NK-92 (cell line): ENCODE data around the gene SAMD1.

Experiments used
- DNase-seq: peaks from one replicate; lab custom pipeline; 2025; ENCODE audit not compliant: unreplicated experiment; lab: John Stamatoyannopoulos, UW

Gene SAMD1

DNA sequence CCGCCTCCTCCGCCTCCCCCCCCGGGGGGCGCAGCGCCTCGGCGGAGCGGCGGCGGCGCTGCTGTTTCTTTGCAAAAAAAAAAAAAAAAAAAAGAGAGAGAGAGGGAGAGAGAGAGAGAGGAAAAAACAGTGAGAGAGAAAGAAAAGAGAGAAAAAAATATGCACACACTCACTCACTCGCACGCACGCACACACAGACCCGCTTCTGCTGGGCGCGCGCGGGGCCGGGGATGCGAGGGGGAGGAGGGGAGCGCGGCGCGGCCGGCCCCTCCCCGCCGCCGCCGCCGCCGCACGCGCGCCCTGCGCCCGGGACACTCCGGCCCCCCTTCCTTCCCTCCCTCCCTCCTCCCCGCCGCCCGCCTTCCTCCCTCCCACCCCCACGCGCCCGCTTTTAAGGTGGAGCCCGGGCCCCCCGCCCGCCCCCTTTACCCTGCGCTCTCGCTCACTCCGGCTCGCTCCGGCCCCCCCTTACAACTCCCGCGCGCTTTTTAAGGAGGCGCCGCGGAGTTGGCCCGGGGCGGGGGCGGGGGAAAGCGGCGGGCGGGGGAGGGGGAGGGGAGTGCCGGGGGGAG is at the start of gene SAMD1:
Gene SAMD1, minus strand, starts transcription at position 243 of the 572 bp plus-strand sequence.
- DNase-seq, result peak; percentile 25

DNA sequence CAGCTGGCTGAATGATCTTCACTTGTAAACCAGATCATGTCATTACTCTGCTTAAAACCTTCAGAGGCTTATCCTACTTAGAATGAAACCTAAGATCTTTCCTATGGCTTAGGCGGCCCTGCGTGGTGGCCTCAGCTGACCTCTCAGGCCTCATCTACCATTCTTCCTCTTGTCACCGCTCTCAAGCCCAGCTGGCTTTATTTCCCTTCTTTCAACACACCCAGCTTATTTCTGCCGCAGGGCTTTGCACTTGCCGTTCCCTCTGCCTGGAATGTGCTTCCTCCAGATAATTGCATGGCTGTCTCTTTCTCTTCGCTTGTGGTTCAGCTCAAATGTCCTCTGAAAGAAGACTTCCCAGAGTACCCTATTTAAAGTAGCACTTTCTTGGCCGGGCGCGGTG is 49.4 kb upstream of the SAMD1 start:
- DNase-seq, result no peak

DNA sequence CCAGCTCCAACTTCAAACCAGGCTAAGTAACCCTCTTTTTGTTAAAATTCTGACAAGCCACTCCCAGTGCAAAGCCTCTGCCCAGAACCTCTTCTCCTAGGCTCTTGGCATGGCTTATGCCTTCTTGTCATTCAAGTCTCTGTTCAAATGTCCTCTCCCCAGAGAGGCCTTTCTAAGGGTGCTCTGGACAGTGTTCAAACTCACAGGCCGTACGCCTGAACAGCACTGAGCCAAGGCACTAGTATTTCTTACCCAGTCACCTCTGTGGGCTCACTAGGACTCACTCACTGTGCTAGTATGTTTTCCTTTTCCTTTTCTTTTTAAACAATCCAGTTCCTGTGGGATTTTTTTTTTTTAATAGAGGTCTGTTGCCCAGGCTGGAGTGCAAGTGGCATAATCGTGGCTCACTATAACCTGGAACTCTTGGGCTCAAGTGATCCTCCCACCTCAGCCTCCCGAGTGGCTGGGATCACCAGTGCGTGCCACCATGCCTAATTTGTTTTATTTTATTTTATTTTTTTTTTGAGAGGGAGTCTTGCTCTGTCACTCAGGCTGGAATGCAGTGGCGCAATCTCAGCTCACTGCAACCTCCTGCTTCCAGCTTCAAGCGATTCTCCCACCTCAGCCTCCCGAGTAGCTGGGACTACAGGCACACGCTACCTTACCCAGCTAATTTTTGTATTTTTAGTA is 48.2 kb upstream of the SAMD1 start:
- DNase-seq, result no peak

DNA sequence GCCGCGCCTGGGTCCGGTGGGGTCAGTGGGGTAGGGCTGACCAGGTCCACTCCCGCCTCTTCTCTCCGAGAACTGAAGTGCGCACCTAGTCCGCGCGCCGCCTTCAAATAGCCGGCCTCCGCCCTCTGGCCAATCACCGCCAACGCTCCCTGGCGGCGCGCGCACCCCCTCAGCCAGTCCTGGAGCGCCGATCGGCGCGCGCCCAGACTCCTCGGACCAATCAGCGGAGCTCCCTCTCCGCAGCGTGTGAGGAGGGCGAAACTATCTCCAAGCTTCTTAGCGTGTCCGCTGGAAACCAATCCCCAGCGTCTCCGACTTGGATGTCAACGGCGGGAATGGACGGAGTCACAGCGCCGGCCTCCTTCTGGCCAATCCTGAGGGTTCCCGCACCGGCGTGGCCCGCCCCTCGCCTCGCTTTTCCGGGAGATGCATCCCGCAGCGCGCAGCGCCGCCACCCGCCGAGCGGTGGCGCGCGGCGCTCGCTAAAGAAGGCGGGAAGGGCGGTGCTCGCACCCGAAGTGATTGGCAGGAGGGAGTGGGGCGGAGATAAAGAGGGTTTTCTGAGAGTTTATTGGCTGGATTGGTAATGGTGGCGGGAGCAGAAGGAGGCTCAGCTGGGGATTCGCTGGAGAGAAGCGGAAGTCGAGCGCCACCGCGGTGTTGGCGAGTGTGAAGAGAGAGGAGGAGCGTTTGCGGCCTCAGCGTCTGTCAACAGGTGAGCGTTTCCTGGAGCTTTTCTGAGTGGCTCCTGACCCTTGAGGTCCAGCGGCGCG is 46.1 kb upstream of the SAMD1 start, which contains the start of gene ASF1B:
Gene ASF1B, minus strand, starts transcription at position 81 of the 773 bp plus-strand sequence. CDS start 133 bp downstream, outside the sequence.
- DNase-seq, result peak; percentile 99

DNA sequence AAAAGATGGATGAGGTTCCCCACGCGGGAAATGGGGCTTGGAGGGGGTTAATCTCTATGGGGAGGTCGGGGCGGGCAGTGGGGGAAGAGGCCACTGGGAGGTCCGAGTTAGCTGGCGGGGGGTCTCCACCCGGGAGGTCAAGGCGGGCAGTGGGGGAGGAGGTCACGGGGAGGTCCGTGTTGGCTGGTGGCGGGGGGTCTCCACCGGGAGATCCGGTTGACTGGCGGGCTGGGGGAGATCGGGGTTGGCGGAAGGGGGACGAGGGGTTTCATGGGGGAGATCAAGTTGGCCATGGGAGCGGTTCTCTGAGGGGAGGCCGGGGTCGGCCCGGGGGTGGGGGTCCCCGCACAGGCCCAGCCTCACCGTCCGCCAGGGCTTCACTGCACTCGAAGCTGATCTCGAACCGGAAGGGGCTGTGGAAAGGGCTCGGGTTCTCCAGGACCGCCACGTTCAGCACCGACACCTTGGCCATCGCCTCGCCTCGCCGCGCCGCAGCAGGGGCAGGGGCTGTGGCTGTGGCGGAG is 45.5 kb upstream of the SAMD1 start:
- no peak for DNase-seq

DNA sequence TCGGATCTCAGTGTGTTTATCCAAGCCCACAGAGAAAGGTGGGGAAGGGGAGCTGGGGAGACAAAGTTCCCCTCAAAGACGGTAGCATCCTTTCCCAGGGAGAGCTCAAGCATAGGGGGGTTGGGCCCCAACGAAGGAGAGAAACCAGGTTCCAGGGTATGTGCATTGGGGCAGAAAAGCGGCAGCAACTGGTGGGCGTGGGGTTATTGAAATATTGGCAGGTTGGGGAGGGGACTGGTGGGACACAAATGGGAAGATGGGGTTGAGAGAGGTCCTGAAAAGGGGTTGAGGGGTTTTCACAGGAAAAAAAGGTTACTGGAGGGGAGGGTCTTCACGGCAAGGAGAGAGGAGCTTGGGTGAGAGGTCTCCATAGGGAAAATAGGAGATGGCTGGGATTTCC is 44.8 kb upstream of the SAMD1 start:
- no peak for DNase-seq

DNA sequence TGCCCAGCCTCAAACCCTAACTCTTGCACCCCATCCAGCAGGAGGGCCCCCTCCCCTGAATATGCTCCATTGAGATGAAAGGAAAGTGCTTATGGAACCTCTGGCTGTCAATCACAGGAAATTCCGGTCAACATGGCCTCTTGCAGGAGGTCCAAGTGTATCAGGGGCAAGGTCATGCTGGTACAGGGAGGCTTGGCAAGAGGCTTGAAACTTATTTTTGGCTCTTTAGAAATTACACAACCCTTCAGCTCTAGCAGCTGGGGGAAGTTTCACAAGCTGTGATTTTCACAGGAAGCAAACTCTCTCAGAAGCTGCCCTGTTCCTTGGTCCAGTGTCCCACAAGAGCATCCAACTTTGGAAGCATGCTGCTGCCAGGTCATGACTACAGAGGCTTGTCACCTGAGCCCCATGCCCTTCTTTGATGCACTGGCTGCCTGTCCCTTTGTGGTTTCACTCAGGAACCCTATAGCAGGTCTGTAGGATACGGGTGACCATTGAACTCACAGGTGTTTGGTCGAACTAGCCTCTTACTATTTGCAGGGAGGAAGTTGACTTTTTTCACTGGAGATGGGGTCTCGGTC is 37.5 kb upstream of the SAMD1 start:
- DNase-seq, result no peak

DNA sequence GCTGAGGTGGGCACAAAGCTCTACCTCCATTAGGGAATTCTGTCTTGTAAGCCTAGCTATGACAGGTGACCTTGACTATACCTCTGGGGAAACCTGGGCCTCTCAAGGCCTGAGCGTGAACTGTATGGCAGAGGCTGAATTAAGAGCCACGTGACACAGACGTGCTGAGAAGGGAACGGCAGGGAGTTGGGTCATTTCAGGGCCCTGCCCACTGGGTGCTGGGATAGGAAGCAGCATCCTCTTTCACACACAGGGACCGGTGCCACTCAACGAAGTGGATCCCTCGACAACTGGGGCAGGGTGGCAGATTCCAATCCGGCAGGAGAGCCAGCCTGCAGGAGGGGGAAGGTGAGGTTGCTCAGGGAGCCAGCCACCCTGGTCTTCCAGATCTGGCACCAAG is 36.6 kb upstream of the SAMD1 start:
- no peak for DNase-seq

DNA sequence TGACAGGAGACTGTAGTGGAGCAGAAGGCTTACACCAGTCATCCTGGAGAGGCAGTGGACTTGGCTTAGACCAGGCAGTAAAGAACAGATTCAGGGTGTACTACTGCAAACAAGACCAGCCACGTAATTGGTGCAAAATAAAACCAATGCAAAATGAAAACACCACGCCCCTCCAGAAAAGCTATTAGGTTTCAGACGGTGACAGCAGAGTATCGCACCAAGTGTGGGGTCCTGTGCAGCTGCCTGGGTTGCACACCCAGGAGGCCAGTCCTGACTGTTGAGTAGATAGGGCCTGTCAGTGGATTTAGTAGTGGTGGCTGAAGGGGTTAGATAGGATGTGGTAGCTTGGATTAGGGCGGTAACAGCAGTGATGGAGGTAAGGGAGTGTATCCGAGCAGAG is 32.4 kb upstream of the SAMD1 start:
- no peak for DNase-seq

DNA sequence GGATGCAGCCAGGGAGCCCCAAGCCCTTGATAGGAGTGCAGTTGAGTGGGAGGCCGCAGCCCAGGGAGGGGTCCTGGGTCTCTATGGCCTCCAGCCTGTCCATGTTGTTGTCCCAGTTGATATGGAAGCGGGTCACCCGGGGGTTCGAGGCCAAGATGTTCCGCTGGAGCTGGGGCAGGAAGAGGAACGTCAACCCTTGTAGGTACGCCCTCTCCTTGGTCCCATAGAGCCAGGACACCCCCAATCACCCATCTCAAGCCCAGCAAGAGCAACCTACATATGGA is 29.9 kb upstream of the SAMD1 start:
- no peak for DNase-seq

DNA sequence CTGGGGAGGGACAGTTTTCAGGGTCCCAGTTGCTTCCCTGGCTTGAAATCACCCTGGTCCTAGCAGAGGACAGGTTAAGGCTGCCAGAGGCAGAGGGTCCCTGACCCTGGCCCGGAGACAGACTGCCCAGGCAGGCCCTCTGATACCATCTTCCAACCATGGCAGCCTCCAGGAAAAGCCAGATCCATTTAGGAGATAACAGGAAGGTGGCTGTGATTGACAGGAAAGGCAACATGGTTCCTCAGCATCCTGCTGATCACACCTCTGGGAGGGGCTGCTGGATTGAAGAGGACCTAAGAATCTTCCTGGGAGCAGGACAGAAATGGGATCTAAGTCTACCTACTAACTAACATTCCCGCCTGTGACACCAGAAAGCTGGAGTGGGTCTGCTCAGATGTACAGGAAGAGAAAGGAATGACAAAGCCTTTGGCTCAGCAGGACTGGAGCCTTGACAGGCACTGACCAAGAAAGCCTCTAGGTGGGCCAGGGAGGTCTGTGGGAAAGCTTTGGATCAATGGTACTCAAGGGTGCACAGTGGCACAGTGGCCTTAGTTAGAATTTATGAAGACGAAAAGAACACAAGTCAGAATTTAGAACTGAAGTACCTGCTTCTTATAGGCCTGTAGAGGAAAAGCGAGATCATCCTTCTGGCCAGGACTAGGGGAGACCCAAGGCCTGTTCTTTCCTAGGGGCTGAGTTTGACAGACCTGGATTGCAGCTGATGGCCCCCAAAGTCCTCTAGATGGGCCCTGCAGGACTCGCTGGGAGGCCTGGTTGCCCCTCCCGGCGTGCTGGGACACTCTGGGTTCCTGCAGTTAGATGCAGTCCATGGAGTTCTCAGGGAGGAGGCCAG is 29.3 kb upstream of the SAMD1 start:
- no peak for DNase-seq

DNA sequence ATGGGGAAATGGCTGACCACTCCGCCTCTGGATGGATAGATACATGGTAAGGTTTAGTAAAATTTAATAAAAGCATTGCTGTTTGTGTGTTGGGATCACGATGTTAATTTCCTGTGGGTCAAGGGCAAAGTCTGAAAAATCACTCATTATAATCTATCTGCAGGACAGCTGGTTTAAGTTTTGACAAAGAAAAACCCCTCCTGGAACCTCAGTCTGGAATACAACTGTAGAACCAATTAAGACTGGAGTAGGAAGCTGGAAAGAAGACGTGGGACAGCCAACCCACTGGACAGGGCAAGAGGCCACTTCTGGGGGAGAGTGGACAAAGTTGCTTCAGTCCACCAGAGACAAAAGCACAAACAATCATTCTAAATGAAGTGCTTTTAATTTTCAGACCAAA is 28.6 kb upstream of the SAMD1 start:
- DNase-seq, result no peak

DNA sequence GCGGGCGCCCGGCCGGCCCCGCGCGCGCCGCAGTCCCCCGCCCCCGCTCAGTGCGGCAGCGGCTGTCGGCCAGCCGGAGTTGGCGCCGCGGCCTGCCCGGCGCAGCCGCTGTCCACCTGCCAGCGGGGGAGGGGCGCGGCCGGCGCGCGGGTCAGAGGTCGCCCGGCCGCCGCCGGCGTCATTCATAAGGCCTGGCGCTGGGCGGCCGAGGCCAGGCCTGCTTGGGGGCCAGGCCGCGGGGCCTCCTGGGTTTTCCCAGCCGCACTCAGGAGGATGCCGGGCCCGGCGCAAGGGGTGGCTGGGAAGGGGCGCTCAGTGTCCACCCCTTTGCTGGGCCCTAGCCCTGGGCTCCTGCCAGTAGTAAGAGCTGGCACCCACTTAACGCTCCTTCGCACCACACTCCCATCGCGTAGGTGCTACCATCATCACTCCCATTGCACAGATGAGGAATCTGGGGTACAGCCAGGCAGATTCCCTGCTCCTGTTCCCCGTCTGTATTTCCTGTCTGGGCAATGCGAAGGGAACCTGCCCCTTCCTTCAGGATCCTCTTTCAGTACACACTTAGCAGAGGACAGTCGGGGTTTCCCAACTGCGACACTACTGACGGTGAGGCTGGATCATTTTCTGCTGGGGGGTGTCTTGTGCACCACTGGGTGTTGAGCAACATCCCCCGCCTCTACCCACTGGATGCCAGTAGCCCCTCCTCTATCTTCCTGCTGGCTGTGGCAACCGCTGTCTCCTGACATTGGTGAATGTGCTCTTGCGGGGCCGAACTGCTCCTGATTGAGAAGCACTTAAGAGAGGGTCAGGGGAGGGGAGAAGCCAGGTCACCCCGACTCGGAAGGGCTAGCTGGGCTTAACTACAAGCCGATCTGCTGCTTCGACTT is 27.9 kb upstream of the SAMD1 start:
- DNase-seq, result no peak

DNA sequence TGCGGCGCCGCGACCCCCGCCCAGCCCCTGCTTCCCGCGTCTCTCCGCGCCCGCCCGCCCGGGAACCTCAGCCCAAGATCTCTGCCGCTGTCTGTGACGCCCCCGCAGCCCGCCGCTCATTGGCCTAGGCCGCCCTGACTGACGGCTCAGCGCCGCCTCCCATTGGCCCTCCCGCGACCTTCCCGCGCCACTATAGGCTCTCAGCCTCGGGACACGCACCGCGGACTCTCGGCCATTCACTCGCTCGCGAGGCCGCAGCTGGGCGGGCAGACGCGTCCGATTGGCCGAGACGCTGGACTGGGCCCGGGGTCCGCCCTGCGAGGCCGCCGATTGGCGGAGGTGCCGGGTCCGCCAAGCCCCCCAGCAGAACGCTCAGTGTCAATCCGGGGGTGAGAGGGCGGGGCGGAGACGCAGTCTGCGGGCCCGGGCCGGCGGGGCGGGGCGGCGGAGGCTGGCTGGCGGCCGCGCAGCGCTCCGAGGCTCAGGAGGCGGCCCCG is 27.2 kb upstream of the SAMD1 start, which contains the start of gene PRKACA:
Gene PRKACA, minus strand, starts transcription at position 95 of the 497 bp plus-strand sequence. CDS start 215 bp downstream, outside the sequence.
- peak; percentile 92 for DNase-seq

DNA sequence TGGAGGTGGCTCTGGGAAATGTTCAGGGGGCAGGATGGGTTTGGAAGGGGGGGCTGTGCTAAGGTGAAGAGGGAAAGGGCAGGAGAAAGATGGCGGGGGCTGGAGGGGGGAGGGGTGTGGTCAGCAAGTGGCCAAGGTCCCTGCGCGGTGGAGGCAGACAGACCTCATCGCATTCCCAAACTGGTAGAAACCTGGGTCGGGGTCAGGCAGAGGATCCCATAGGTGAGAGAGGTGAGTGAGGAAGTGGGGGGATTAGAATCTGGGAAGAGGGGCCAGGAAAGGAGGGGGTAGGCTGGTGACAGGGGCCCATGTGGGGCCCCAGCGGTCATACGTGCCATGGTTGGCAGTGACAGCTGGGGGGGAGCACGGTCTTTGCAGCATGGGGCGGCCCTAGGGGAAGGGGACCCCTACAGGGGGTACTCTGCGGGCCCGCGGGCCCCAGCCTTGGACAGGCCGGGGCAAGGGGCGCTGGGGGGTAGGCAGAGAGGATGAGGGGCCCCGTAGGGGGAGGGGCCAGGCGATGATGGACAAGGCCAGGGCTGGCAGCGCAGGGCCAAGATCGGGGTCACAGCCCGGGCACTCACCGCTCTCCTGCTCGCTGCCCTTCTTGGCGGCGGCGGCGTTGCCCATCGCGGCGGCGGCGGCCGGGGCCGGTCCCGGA is 26.5 kb upstream of the SAMD1 start:
- no peak for DNase-seq

DNA sequence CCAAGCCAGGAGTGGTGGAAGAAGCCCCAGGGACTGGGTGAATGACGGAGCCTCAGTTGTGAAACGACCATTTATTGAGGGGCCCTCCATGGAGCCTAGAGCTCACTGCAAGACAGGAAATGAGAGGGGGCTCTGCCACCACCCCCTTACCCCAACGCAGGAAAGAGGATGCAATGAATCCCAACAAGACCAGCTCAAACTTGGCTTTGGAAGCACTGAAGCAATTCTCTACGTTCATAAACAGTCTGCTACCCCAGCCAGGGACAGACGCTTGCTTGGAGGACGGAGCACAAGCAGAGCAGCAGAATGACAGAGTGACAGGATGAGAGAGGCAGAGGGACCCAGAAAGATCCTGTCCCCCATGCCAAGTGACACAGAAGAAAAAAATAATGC is 26.0 kb upstream of the SAMD1 start:
- DNase-seq, result no peak

DNA sequence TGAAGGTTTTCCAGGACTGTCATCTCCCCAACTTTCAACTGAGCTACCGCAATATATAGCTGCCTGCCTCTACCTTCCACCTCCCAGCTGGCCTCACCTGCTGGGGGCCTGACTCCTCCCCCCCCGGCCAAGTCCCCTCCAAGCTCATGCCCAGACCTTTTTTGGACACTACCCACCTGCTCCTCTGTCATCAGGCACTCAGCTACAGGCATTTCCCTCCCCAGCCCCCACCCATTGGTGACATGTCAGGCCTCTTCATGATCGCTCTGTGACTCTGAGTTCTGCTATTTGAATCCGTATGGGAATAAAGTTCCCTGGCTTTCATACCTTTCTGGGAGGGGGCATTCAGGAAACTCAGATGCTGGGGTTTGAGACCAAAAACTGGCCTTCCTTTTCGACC is 25.2 kb upstream of the SAMD1 start:
- DNase-seq, result no peak

DNA sequence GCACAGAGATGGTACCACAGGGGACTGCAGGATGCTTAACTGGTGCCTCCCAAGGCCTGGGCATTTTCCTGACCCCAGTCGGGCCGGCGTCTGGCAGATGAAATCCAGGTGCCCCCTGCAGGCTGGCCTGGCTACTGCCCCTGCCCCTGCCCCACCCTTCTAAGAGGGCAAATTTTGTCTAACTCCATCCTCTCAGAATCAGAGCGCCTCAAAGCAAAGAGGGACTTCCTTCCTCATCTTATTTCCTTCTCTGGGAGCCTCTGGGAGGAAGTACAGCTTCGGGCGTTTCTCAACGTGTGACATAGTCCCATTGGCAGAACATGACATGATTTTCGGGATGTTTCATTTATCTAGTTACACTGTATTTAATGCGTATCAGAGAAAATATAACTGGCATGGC is 24.3 kb upstream of the SAMD1 start:
- DNase-seq, result no peak

DNA sequence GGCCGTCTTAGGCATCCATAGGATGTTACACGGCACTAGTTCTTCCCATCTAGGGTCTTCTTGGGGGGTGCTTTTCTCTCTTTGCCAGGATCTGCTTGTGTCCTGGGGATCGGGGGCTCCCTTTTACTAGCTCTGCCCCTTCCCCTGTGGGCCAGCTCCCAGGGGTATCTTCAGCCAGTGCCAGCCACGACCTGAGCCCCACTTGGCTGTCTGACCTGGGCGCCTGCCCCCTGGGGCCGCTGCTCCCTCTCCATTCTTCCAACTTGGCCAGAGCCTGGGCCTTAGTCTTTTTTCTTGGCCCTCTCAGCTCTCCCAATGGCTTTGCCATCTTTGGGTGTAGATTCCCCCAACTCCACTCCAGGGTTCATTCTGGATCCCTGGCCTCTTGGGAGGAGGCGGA is 23.9 kb upstream of the SAMD1 start:
- no peak for DNase-seq
